Hindlimb muscle (tissue), 1 donor: ENCODE measurements around the gene DNAAF8. TPM values are rescaled to one million over a fixed set of nuclear protein-coding genes. Genes with fewer than 3 reads are reported as not detected.

Source experiments
- DNase-seq: peaks from one replicate; pipeline ENCODE4 v3.0.0-alpha.2; 2013
- polyA plus RNA-seq: library from polyadenylated mRNA; unstranded; fragments of 120-200 nt; gene quantifications from one replicate; pipeline ENCODE4 v1.2.1, GENCODE V29; 2013; ENCODE audit not compliant: insufficient read length

The DNAAF8 gene
- 1.1 TPM for polyA plus RNA-seq

- DNase-seq = peak; percentile 94
Measured at GRCh38 chr16:4734063-4734729, at the start of gene DNAAF8, which contains the start of gene ANKS3. DNAAF8 (plus strand) TSS chr16:4734537; CDS start chr16:4736515, 1,978 bp downstream. ANKS3 (minus strand) TSS chr16:4734271; CDS start chr16:4730149, 4,122 bp downstream.

- no peak for DNase-seq
Measured at GRCh38 chr16:4684763-4685162, 49.6 kb upstream of the DNAAF8 start.

- DNase-seq = no peak
Measured at GRCh38 chr16:4685292-4685691, 49.0 kb upstream of the DNAAF8 start.

GRCh38 chr16:4685776-4686496, 48.4 kb upstream of the DNAAF8 start:
- DNase-seq = no peak

- no peak for DNase-seq
Measured at GRCh38 chr16:4686497-4687210, 47.7 kb upstream of the DNAAF8 start.

GRCh38 chr16:4687416-4687815, 46.9 kb upstream of the DNAAF8 start:
- DNase-seq = no peak

- DNase-seq = no peak
Measured at GRCh38 chr16:4687946-4688673, 46.2 kb upstream of the DNAAF8 start.

GRCh38 chr16:4688674-4689045, 45.7 kb upstream of the DNAAF8 start:
- DNase-seq = no peak

- no peak for DNase-seq
Measured at GRCh38 chr16:4689091-4689671, 45.2 kb upstream of the DNAAF8 start.

- no peak for DNase-seq
Measured at GRCh38 chr16:4689864-4690704, 44.3 kb upstream of the DNAAF8 start.

GRCh38 chr16:4690946-4691665, 43.2 kb upstream of the DNAAF8 start:
- DNase-seq = no peak

- no peak for DNase-seq
Measured at GRCh38 chr16:4691666-4692412, 42.5 kb upstream of the DNAAF8 start.

GRCh38 chr16:4692460-4693295, 41.7 kb upstream of the DNAAF8 start:
- no peak for DNase-seq

- peak; percentile 97 for DNase-seq
Measured at GRCh38 chr16:4693296-4693955, 40.9 kb upstream of the DNAAF8 start, which contains the start of gene NUDT16L1. NUDT16L1 (plus strand) TSS chr16:4693562; CDS start chr16:4693727, 165 bp downstream.

GRCh38 chr16:4693956-4694641, 40.2 kb upstream of the DNAAF8 start:
- peak; percentile 47 for DNase-seq

GRCh38 chr16:4694642-4695451, 39.5 kb upstream of the DNAAF8 start:
- no peak for DNase-seq
